HCT116 (cell line): Measurements from ENCODE around the gene KLHDC4. TPM values are rescaled to one million over a fixed set of nuclear protein-coding genes. Genes with fewer than 3 reads are reported as not detected.

Source experiments
- ATAC-seq: fragments of 200-7000 bp; cut with Tn5 transposase; 2 replicates; pipeline ENCODE4 v1.9.1; 2020; ENCODE audit warnings: mild to moderate bottlenecking, moderate library complexity
- BruUV-seq: library from RNA; stranded (reverse); fragments of 400-500 nt; replicated peaks from 2 replicates; lab custom pipeline; 2021; lab: Mats Ljungman, UMichigan
- CTCF ChIA-PET: fragments of 300-600 bp; sonication (Branson Sonifier 250); formaldehyde crosslinking; loops from one replicate; lab custom pipeline; 2021; ENCODE audit warnings: antibody characterized with exemption; lab: Charles Lee
- POLR2A ChIA-PET: fragments of 300-600, 350-600 bp; sonication (Branson Sonifier 250); formaldehyde crosslinking; loops from one replicate; lab custom pipeline; 2021; ENCODE audit warnings: antibody characterized with exemption; lab: Charles Lee
- RAD21 ChIA-PET, 2 experiments: fragments of 300-600 bp; sonication (Branson Sonifier 250); formaldehyde crosslinking; loops; one replicate each; lab custom pipeline; 2023; ENCODE audit warnings: low total read pairs in 2 of 2; ENCODE audit not compliant: uncharacterized antibody in 2 of 2, unreplicated experiment in 2 of 2, low non-redundant PET in 1 of 2; lab: Charles Lee
- DNase-seq: peaks from one replicate; pipeline ENCODE4 v3.0.0-alpha.2; 2010; ENCODE audit warnings: low read depth, low spot score
- H2AFZ ChIP-seq: fragments of 200-600 bp; shearing (Covaris generic), sonication (generic); 2 replicates; pipeline ENCODE4 v1.6.1; 2017; ENCODE audit warnings: low read depth, mixed run types, mixed read lengths, antibody characterized with exemption, low read length; ENCODE audit not compliant: poor library complexity, severe bottlenecking
- H3K27ac ChIP-seq: 2 replicates; pipeline ENCODE4 v1.5.1; 2012; ENCODE audit warnings: low read depth, low read length
- H3K27me3 ChIP-seq: fragments of 200-600 bp; sonication (generic); 2 replicates; pipeline ENCODE4 v1.6.1; 2016; ENCODE audit warnings: mixed run types, low read length, mixed read lengths; ENCODE audit not compliant: insufficient read depth
- H3K36me3 ChIP-seq, 2 experiments: fragments of 200-500 bp in 1 of 2; fragments of 200-600 bp in 1 of 2; sonication (Bioruptor generic) in 1 of 2; sonication (generic) in 1 of 2; 2 replicates each; pipeline versions ENCODE4 v1.5.1 to v1.6.1; 2014 to 2016; ENCODE audit warnings: low read length in 2 of 2, inconsistent platforms in 1 of 2, mixed read lengths in 1 of 2, mixed run types in 1 of 2; ENCODE audit not compliant: insufficient read depth in 2 of 2, control insufficient read depth in 1 of 2
- H3K4me1 ChIP-seq, 2 experiments: fragments of 200-600 bp in 1 of 2; sonication (generic) in 1 of 2; 2 replicates each; pipeline versions ENCODE4 v1.5.1 to v1.6.1; 2012 to 2017; ENCODE audit warnings: low read length in 2 of 2, inconsistent platforms in 1 of 2, mild to moderate bottlenecking in 1 of 2, mixed read lengths in 1 of 2, mixed run types in 1 of 2, moderate library complexity in 1 of 2; ENCODE audit not compliant: insufficient read depth in 2 of 2, control insufficient read depth in 1 of 2
- H3K4me2 ChIP-seq: fragments of 200-600 bp; sonication (generic); 2 replicates; pipeline ENCODE4 v1.6.1; 2017; ENCODE audit warnings: mixed run types, low read length, mixed read lengths
- H3K4me3 ChIP-seq, 2 experiments: fragments of 200-600 bp in 1 of 2; sonication (generic) in 1 of 2; replicated peaks in 1 of 2; 2 replicates each; pipeline ENCODE4 v1.5.1; 2011 to 2016; ENCODE audit warnings: low read length in 2 of 2, control low read depth in 1 of 2, low read depth in 1 of 2, mild to moderate bottlenecking in 1 of 2, mixed read lengths in 1 of 2, mixed run types in 1 of 2
- H3K79me2 ChIP-seq: fragments of 200-600 bp; sonication (generic); 2 replicates; pipeline ENCODE4 v1.6.1; 2017; ENCODE audit warnings: mild to moderate bottlenecking, mixed run types, low read length, moderate library complexity, mixed read lengths; ENCODE audit not compliant: insufficient read depth
- H3K9ac ChIP-seq: fragments of 200-600 bp; sonication (generic); 2 replicates; pipeline ENCODE4 v1.6.1; 2016; ENCODE audit warnings: low read length, mixed read lengths
- H3K9me2 ChIP-seq: fragments of 200-600 bp; sonication (generic), shearing (Covaris generic); 2 replicates; pipeline ENCODE4 v1.6.1; 2017; ENCODE audit warnings: mixed run types, mild to moderate bottlenecking, moderate library complexity; ENCODE audit not compliant: insufficient read depth
- H3K9me3 ChIP-seq, 2 experiments: fragments of 200-500 bp in 1 of 2; fragments of 200-600 bp in 1 of 2; sonication (Bioruptor generic) in 1 of 2; sonication (generic) in 1 of 2; 2 replicates each; pipeline ENCODE4 v1.6.1; 2014 to 2017; ENCODE audit warnings: low read length in 2 of 2, mixed read lengths in 2 of 2, inconsistent platforms in 1 of 2, low read depth in 1 of 2, mild to moderate bottlenecking in 1 of 2, mixed run types in 1 of 2, moderate library complexity in 1 of 2; ENCODE audit not compliant: control insufficient read depth in 1 of 2, insufficient read depth in 1 of 2
- H4K20me1 ChIP-seq: fragments of 200-600 bp; sonication (generic), shearing (Covaris generic); 2 replicates; pipeline ENCODE4 v1.6.1; 2017; ENCODE audit warnings: mixed run types, mild to moderate bottlenecking, moderate library complexity; ENCODE audit not compliant: insufficient read depth
- EZH2 ChIP-seq: fragments of 200-600 bp; sonication (generic); IDR thresholded peaks from 2 replicates; pipeline ENCODE4 v1.6.1; 2017; ENCODE audit warnings: antibody characterized with exemption, mixed run types
- EZH2phosphoT487 ChIP-seq: fragments of 200-600 bp; IDR thresholded peaks from 2 replicates; pipeline ENCODE4 v1.6.1; 2018; ENCODE audit warnings: antibody characterized with exemption, borderline replicate concordance
- FOSL1 ChIP-seq: IDR thresholded peaks from 2 replicates; pipeline ENCODE4 v1.6.1; 2012; ENCODE audit warnings: low read depth
- POLR2A ChIP-seq: IDR thresholded peaks from 2 replicates; pipeline ENCODE4 v1.7.0; 2011; ENCODE audit warnings: borderline replicate concordance; ENCODE audit not compliant: insufficient read depth, insufficient read length; ENCODE audit errors: extremely low read depth
- RAD21 ChIP-seq: IDR thresholded peaks from 2 replicates; pipeline ENCODE4 v1.6.1; 2012; ENCODE audit warnings: low read depth, mild to moderate bottlenecking
- SP1 ChIP-seq: IDR thresholded peaks from 2 replicates; pipeline ENCODE4 v1.6.1; 2012; ENCODE audit warnings: low read depth
- SRF ChIP-seq: IDR thresholded peaks from 2 replicates; pipeline ENCODE4 v1.6.1; 2012; ENCODE audit warnings: low read depth
- TCF7L2 ChIP-seq: IDR thresholded peaks from 2 replicates; pipeline ENCODE4 v1.7.0; 2011; ENCODE audit warnings: borderline replicate concordance, inconsistent platforms; ENCODE audit not compliant: insufficient read depth, insufficient read length; ENCODE audit errors: extremely low read depth
- YY1 ChIP-seq: IDR thresholded peaks from 2 replicates; pipeline ENCODE4 v1.6.1; 2011; ENCODE audit warnings: low read length, low read depth, moderate library complexity, mild to moderate bottlenecking; ENCODE audit not compliant: insufficient replicate concordance; ENCODE audit errors: extremely low read depth
- ZFX ChIP-seq: fragments of 450-650 bp; IDR thresholded peaks from 2 replicates; pipeline ENCODE4 v1.6.1; 2017
- ZNF274 ChIP-seq: fragments of 200-500 bp; sonication (Bioruptor generic); IDR thresholded peaks from 2 replicates; pipeline ENCODE4 v1.6.1; 2014; ENCODE audit warnings: mild to moderate bottlenecking, low read depth, low read length, inconsistent platforms
- intact Hi-C: fragments of 100-400 bp; cut with micrococcal nuclease; formaldehyde crosslinking; loops from 2 replicates; pipeline ENCODE4 v1.10.0; 2022
- total RNA-seq: library from RNA; stranded (reverse); gene quantifications from one replicate; pipeline ENCODE4 v1.2.1, GENCODE V29; 2021; ENCODE audit not compliant: unreplicated experiment
- TF ChIP-seq, protein P1 (sequence below), 3 experiments: fragments of 200-600 bp in 1 of 3; sonication (generic) in 1 of 3; IDR thresholded peaks in 2 of 3; conservative IDR thresholded peaks in 1 of 3; 2 replicates each; pipeline ENCODE4 v1.5.1; 2012 to 2017; ENCODE audit warnings: low read depth in 2 of 3, low read length in 2 of 3, antibody characterized with exemption in 1 of 3, borderline replicate concordance in 1 of 3, control low read depth in 1 of 3, mild to moderate bottlenecking in 1 of 3, mixed read lengths in 1 of 3, mixed run types in 1 of 3, moderate library complexity in 1 of 3; ENCODE audit not compliant: insufficient read depth in 1 of 3
- TF ChIP-seq, protein P2 (sequence below): IDR thresholded peaks from 2 replicates; pipeline ENCODE4 v1.6.1; 2012
- TF ChIP-seq, protein P3 (sequence below): IDR thresholded peaks from 2 replicates; pipeline ENCODE4 v1.6.1; 2012

Gene KLHDC4
- total RNA-seq, 1 experiment from 2014 or later: 107 TPM

DNA sequence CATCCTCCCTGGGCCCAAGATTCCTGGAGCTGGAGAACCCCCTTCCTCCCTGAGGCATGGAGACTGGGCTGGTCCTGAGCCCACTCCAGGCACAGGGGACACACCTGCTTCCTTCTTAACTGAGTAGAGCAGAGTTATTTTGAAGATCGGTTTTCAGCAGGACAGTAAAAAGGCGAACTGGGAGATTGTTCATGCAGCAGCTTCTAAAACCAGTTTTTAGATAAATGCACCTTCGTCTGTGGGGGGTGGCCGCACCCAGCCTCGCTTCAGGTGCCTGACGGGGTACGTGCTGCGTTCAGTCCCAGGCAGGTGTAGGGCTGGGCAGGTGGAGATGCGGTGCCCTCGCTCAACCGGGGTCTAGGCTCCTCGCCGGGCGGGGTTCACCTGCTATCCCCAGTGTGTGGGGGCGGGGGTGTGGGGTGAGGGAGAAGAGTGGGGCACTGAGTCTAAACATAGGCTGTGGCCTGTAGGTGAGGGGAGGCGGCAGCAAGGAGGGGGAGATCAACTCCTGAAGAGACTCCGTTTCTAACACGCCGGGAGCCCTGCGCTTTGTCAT lies 94.0 kb downstream of the KLHDC4 start:
- Histone ChIP-seq H4K20me1 (no peaks in the 10 kb centered on the region), H3K4me2 (no peak overlapping the region), H3K79me2 (no peaks in the 10 kb centered on the region), H3K9me2 (no peaks in the 10 kb centered on the region), H3K27ac (no peak overlapping the region), H3K4me1 (peaks cover 0 to 10% of the 10 kb centered on the region in 2 experiments; a peak in 3 of 4 replicates), H3K9ac (no peak overlapping the region), H3K27me3 (no peaks in the 10 kb centered on the region), H3K4me3 (no peak overlapping the region), H3K9me3 (no peaks in the 10 kb centered on the region), H3K36me3 (no peaks in the 10 kb centered on the region), H2AFZ (no peak overlapping the region)
- CTCF ChIA-PET: no interaction called here
- ATAC-seq: no peak
- POLR2A ChIA-PET: no interaction called here
- no TSS peak for BruUV-seq
- DNase-seq: no peak
- TF ChIP-seq TCF7L2 (no peak), SP1 (no peak), POLR2A (no peak), ZNF274 (no peak), SRF (no peak), EZH2phosphoT487 (no peak), EZH2 (no peak), RAD21 (no peak), YY1 (no peak), ZFX (no peak), FOSL1 (no peak)
- TF ChIP-seq, protein P1, sequence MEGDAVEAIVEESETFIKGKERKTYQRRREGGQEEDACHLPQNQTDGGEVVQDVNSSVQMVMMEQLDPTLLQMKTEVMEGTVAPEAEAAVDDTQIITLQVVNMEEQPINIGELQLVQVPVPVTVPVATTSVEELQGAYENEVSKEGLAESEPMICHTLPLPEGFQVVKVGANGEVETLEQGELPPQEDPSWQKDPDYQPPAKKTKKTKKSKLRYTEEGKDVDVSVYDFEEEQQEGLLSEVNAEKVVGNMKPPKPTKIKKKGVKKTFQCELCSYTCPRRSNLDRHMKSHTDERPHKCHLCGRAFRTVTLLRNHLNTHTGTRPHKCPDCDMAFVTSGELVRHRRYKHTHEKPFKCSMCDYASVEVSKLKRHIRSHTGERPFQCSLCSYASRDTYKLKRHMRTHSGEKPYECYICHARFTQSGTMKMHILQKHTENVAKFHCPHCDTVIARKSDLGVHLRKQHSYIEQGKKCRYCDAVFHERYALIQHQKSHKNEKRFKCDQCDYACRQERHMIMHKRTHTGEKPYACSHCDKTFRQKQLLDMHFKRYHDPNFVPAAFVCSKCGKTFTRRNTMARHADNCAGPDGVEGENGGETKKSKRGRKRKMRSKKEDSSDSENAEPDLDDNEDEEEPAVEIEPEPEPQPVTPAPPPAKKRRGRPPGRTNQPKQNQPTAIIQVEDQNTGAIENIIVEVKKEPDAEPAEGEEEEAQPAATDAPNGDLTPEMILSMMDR (IDR thresholded peaks at IDR 0.05 in 2 of 3, conservative IDR thresholded peaks at IDR 0.05 in 1 of 3; ENCODE audit: borderline replicate concordance in 1 of 3, insufficient read depth in 1 of 3, low read depth in 2 of 3, low read length in 2 of 3): no peak
- TF ChIP-seq, protein P2, sequence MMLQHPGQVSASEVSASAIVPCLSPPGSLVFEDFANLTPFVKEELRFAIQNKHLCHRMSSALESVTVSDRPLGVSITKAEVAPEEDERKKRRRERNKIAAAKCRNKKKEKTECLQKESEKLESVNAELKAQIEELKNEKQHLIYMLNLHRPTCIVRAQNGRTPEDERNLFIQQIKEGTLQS: no peak
- TF ChIP-seq, protein P3, sequence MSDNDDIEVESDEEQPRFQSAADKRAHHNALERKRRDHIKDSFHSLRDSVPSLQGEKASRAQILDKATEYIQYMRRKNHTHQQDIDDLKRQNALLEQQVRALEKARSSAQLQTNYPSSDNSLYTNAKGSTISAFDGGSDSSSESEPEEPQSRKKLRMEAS: no peak
- RAD21 ChIA-PET: no interaction called here
- intact Hi-C loops: no loop called here
